Upper lobe of left lung (tissue), 4 donors: Measurements from ENCODE around the gene SLC51B.

Source experiments
- CTCF ChIP-seq, 6 experiments: fragments of 450-650 bp in 4 of 6; fragments of 200-600 bp in 2 of 6; sonication (generic) in 2 of 6; IDR thresholded peaks; one replicate each; pipeline ENCODE4 v1.5.1; 2016 to 2019; ENCODE audit warnings: antibody characterized with exemption in 6 of 6
- EP300 ChIP-seq, 4 donors: sonication (generic); formaldehyde crosslinking; IDR thresholded peaks; one replicate each; pipeline ENCODE4 v1.5.1; 2017; ENCODE audit warnings: antibody characterized with exemption in 4 of 4, control low read depth in 2 of 4
- POLR2A ChIP-seq, 4 donors: fragments of 450-650 bp; IDR thresholded peaks; one replicate each; pipeline ENCODE4 v1.5.1; 2016 to 2017; ENCODE audit warnings: antibody characterized with exemption in 4 of 4, mild to moderate bottlenecking in 2 of 4
- POLR2AphosphoS5 ChIP-seq, 2 donors: sonication (generic); formaldehyde crosslinking; IDR thresholded peaks; one replicate each; pipeline ENCODE4 v1.5.1; 2017; ENCODE audit warnings: antibody characterized with exemption in 2 of 2

DNA sequence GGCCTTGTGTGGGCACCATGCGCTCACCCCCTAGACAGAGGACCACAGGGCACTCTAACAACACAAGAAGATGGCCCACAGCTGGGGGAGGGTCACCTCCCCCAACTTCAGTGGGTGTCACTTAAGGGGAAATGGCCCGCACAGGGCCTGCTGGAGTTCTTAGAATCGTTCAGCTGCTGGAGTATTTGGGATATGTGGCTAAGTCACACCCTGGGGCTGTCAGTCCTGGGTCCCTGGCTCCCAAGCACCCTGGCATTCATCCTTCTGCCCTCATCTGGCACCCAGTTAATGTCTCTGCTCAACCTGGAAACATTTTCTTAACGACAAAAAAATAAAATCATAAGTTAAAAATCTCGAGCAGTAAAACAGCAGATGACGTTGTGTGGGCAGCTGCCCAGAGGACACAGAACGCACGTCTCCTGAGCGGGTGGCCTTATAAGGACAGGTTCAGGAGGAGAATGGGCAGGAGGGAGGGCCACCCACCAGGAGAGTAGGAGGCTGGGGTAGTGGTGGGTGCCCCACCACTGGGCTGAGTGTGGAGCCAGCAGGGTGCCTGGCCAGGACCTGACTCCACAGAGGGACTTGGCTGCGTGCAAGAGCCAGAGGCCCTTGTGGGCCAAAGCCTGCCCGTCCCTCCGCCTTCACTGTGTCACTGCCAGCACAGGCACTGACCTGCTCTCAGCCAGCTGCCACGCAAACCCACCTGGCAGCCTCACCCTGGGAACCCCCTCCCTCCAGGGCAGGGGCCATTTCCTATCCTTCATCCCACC is 42.9 kb downstream of the SLC51B start:
- TF ChIP-seq CTCF (IDR thresholded peaks at IDR 0.05), result no peak
- no peak for TF ChIP-seq POLR2A (IDR thresholded peaks at IDR 0.05)
- TF ChIP-seq EP300 (IDR thresholded peaks at IDR 0.05), result no peak
- TF ChIP-seq POLR2AphosphoS5 (IDR thresholded peaks at IDR 0.05), result no peak
